Measurements from ENCODE around the gene CDIP1. TPM values are rescaled to one million over a fixed set of nuclear protein-coding genes. Genes with fewer than 3 reads are reported as not detected.

Gene CDIP1
- total RNA-seq, 1 experiment from 2014 or later, result 49.7 TPM

GRCh38 chr16:4533490-4533889, 5.1 kb downstream of the CDIP1 start:
- Mint-ChIP-seq H3K9me3 (no peaks in the 10 kb centered on the region), H3K4me1 (peaks cover 43 to 44% of the 10 kb centered on the region in 2 experiments), H3K27ac (no peak overlapping the region; a peak in 2 of 7 replicates), H3K36me3 (ENCODE audit: insufficient read depth in 1 of 3, low read depth in 3 of 3) (peaks cover 23 to 33% (median 29%) of the 10 kb centered on the region in 3 experiments), H3K4me3 (peak overlapping the region in 1 of 2 experiments; percentile 40; a peak in 1 of 5 replicates), H3K27me3 (ENCODE audit: low read depth) (peaks cover 4% of the 10 kb centered on the region)
- H4K20me1 ChIP-seq (ENCODE audit: control insufficient read depth, insufficient read depth, insufficient read length), result no peaks in the 10 kb centered on the region
- no peak overlapping the region for H3K56ac ChIP-seq (ENCODE audit: insufficient read length, low read depth, low read length)
- no peak overlapping the region for H2AFZ ChIP-seq (ENCODE audit: low read length)
- no peak overlapping the region for H3K9ac ChIP-seq (ENCODE audit: extremely low read depth, insufficient read length, low read length)
- H3K79me1 ChIP-seq (ENCODE audit: insufficient read depth, low read depth, low read length, poor library complexity, severe bottlenecking), result no peaks in the 10 kb centered on the region
- no peak overlapping the region for H2BK20ac ChIP-seq (ENCODE audit: low read depth, low read length, poor library complexity, severe bottlenecking)
- no peak overlapping the region for H2BK5ac ChIP-seq (ENCODE audit: insufficient read length, low read length)
- peaks cover 7% of the 10 kb centered on the region for H3K23me2 ChIP-seq (ENCODE audit: insufficient read length, low read depth, low read length, poor library complexity, severe bottlenecking)
- no peaks in the 10 kb centered on the region for H3K9me3 ChIP-seq (ENCODE audit: control insufficient read depth, low read depth, low read length)
- no peak overlapping the region for H2BK120ac ChIP-seq (ENCODE audit: low read depth, low read length, poor library complexity, severe bottlenecking)
- no peak overlapping the region for H3K23ac ChIP-seq (ENCODE audit: insufficient read length, low read depth, low read length)
- H3K4me1 ChIP-seq (ENCODE audit: insufficient read depth, low read length), result peaks cover 4% of the 10 kb centered on the region; the same call in 1 of the 2 replicates
- H3K27ac ChIP-seq (ENCODE audit: insufficient read length, low read depth, low read length), result no peak overlapping the region
- H3K79me2 ChIP-seq (ENCODE audit: insufficient read depth, low read length), result peaks cover 2% of the 10 kb centered on the region; the same call in 1 of the 2 replicates
- H3K4ac ChIP-seq (ENCODE audit: low read depth, low read length), result no peak overlapping the region
- no peak overlapping the region for H3K4me2 ChIP-seq (ENCODE audit: insufficient read depth, insufficient read length, low read length)
- H4K5ac ChIP-seq (ENCODE audit: insufficient read length, low read depth, low read length), result no peak overlapping the region
- H2AK5ac ChIP-seq (ENCODE audit: insufficient read length, low read length), result no peak overlapping the region
- H3T11ph ChIP-seq (ENCODE audit: low read length), result no peak overlapping the region
- no peak overlapping the region for H2BK12ac ChIP-seq (ENCODE audit: insufficient read length, low read depth, low read length)
- H3K14ac ChIP-seq (ENCODE audit: insufficient read depth, low read length), result no peak overlapping the region
- H2BK15ac ChIP-seq (ENCODE audit: low read depth, low read length), result no peak overlapping the region
- H3K18ac ChIP-seq (ENCODE audit: insufficient read length, low read depth, low read length), result no peak overlapping the region
- 100% methylated on average over 1 of the region's 6 CpGs for WGBS (ENCODE audit: extremely low coverage, insufficient read length, low lambda C conversion rate)
- no peak overlapping the region for H4K8ac ChIP-seq (replicated peaks; ENCODE audit: insufficient read length, low read depth, low read length)
- no peak overlapping the region for H4K91ac ChIP-seq (ENCODE audit: insufficient read length, low read depth, low read length)
- H3K27me3 ChIP-seq (ENCODE audit: insufficient read depth, low read length), result no peaks in the 10 kb centered on the region
- no peak for DNase-seq
- TF ChIP-seq, protein P1, sequence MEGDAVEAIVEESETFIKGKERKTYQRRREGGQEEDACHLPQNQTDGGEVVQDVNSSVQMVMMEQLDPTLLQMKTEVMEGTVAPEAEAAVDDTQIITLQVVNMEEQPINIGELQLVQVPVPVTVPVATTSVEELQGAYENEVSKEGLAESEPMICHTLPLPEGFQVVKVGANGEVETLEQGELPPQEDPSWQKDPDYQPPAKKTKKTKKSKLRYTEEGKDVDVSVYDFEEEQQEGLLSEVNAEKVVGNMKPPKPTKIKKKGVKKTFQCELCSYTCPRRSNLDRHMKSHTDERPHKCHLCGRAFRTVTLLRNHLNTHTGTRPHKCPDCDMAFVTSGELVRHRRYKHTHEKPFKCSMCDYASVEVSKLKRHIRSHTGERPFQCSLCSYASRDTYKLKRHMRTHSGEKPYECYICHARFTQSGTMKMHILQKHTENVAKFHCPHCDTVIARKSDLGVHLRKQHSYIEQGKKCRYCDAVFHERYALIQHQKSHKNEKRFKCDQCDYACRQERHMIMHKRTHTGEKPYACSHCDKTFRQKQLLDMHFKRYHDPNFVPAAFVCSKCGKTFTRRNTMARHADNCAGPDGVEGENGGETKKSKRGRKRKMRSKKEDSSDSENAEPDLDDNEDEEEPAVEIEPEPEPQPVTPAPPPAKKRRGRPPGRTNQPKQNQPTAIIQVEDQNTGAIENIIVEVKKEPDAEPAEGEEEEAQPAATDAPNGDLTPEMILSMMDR (conservative IDR thresholded peaks at IDR 0.05), result no peak
